GM23338 (cell line): ENCODE measurements around the gene IL5RA. TPM values are rescaled to one million over a fixed set of nuclear protein-coding genes. Genes with fewer than 3 reads are reported as not detected.

ENCODE experiments used
- ATAC-seq: fragments of 200-7000 bp; cut with Tn5 transposase; 3 replicates; pipeline ENCODE4 v1.9.1; 2020
- DNase-seq: peaks from one replicate; pipeline ENCODE4 v3.0.0-alpha.2; 2015; ENCODE audit warnings: low spot score
- H2AFZ ChIP-seq: fragments of 200-600 bp; sonication (generic); 2 replicates; pipeline ENCODE4 v1.8.0; 2016; ENCODE audit warnings: antibody characterized with exemption, mild to moderate bottlenecking, moderate library complexity
- H3F3A ChIP-seq: fragments of 200-600 bp; sonication (generic); replicated peaks from 2 replicates; pipeline ENCODE4 v1.8.0; 2017; ENCODE audit warnings: antibody characterized with exemption, mixed run types, low read depth
- H3K27ac ChIP-seq: fragments of 200-600 bp; sonication (generic); 2 replicates; pipeline ENCODE4 v1.6.1; 2016; ENCODE audit warnings: low read depth
- H3K27me3 ChIP-seq: fragments of 200-600 bp; sonication (generic); 2 replicates; pipeline ENCODE4 v1.8.0; 2016; ENCODE audit warnings: mild to moderate bottlenecking, mixed run types, moderate library complexity; ENCODE audit not compliant: insufficient read depth
- H3K36me3 ChIP-seq: fragments of 200-600 bp; sonication (generic); 2 replicates; pipeline ENCODE4 v1.8.0; 2016; ENCODE audit warnings: mild to moderate bottlenecking; ENCODE audit not compliant: insufficient read depth
- H3K4me1 ChIP-seq: fragments of 200-600 bp; sonication (generic); 2 replicates; pipeline ENCODE4 v1.8.0; 2016; ENCODE audit warnings: mild to moderate bottlenecking, moderate library complexity; ENCODE audit not compliant: insufficient read depth
- H3K4me2 ChIP-seq: fragments of 200-600 bp; sonication (generic); 2 replicates; pipeline ENCODE4 v1.7.1; 2017; ENCODE audit warnings: mixed run types
- H3K4me3 ChIP-seq: fragments of 200-600 bp; sonication (generic); 2 replicates; pipeline ENCODE4 v1.6.1; 2016; ENCODE audit warnings: mixed run types
- H3K79me2 ChIP-seq: fragments of 200-600 bp; sonication (generic); replicated peaks from 2 replicates; pipeline ENCODE4 v1.8.0; 2017; ENCODE audit warnings: mild to moderate bottlenecking; ENCODE audit not compliant: insufficient read depth
- H3K9me2 ChIP-seq: fragments of 200-600 bp; sonication (generic); 2 replicates; pipeline ENCODE4 v1.8.0; 2017; ENCODE audit not compliant: insufficient read depth
- H4K20me1 ChIP-seq: fragments of 200-600 bp; sonication (generic); replicated peaks from 2 replicates; pipeline ENCODE4 v1.8.0; 2017; ENCODE audit warnings: mild to moderate bottlenecking; ENCODE audit not compliant: insufficient read depth
- H3K27ac Mint-ChIP-seq: 2 replicates; pipeline ENCODE4 v1.8.0; 2020; ENCODE audit warnings: inconsistent platforms, mild to moderate bottlenecking, moderate library complexity, mixed read lengths
- H3K27me3 Mint-ChIP-seq: 3 replicates; pipeline ENCODE4 v1.8.0; 2022; ENCODE audit warnings: low read depth, mild to moderate bottlenecking, moderate library complexity, mixed read lengths, inconsistent platforms; ENCODE audit not compliant: insufficient read depth, poor library complexity
- H3K36me3 Mint-ChIP-seq: 3 replicates; pipeline ENCODE4 v1.8.0; 2021; ENCODE audit warnings: low read depth, mild to moderate bottlenecking, inconsistent platforms, moderate library complexity, mixed read lengths
- H3K4me1 Mint-ChIP-seq: 3 replicates; pipeline ENCODE4 v1.8.0; 2020; ENCODE audit warnings: mild to moderate bottlenecking, inconsistent platforms, mixed read lengths
- H3K4me3 Mint-ChIP-seq: 3 replicates; pipeline ENCODE4 v1.8.0; 2021; ENCODE audit warnings: moderate library complexity, mild to moderate bottlenecking, inconsistent platforms, mixed read lengths
- H3K9me3 Mint-ChIP-seq: 3 replicates; pipeline ENCODE4 v1.8.0; 2020; ENCODE audit warnings: moderate library complexity, mild to moderate bottlenecking, inconsistent platforms, mixed read lengths
- CREB1 ChIP-seq: fragments of 250-450 bp; sonication (Bioruptor Pico); IDR thresholded peaks from 2 replicates; pipeline ENCODE4 v1.5.0; 2020; ENCODE audit warnings: low read depth, mild to moderate bottlenecking, moderate library complexity
- ETS1 ChIP-seq: IDR thresholded peaks from 2 replicates; pipeline ENCODE4 v1.6.1; 2016; ENCODE audit warnings: antibody characterized with exemption
- EZH2 ChIP-seq: fragments of 200-600 bp; sonication (generic); IDR thresholded peaks from one replicate; pipeline ENCODE4 v1.8.0; 2017; ENCODE audit warnings: antibody characterized with exemption, mild to moderate bottlenecking, low read depth; ENCODE audit not compliant: unreplicated experiment
- EZH2phosphoT487 ChIP-seq: fragments of 200-600 bp; sonication (generic); IDR thresholded peaks from one replicate; pipeline ENCODE4 v1.8.1; 2018; ENCODE audit warnings: antibody characterized with exemption; ENCODE audit not compliant: unreplicated experiment
- JUNB ChIP-seq: IDR thresholded peaks from one replicate; pipeline ENCODE4 v1.6.1; 2016; ENCODE audit warnings: antibody characterized with exemption; ENCODE audit not compliant: unreplicated experiment
- NANOG ChIP-seq: IDR thresholded peaks from 2 replicates; pipeline ENCODE4 v1.6.1; 2016; ENCODE audit warnings: antibody characterized with exemption, borderline replicate concordance
- POLR2AphosphoS5 ChIP-seq: IDR thresholded peaks from 2 replicates; pipeline ENCODE4 v1.6.1; 2016; ENCODE audit warnings: antibody characterized with exemption, low read depth
- STAT1 ChIP-seq: IDR thresholded peaks from one replicate; pipeline ENCODE4 v1.6.1; 2016; ENCODE audit warnings: antibody characterized with exemption; ENCODE audit not compliant: unreplicated experiment
- ZNF114 ChIP-seq: fragments of 250-450 bp; sonication (Bioruptor Pico); IDR thresholded peaks from 2 replicates; pipeline ENCODE4 v1.5.0; 2020; ENCODE audit warnings: mild to moderate bottlenecking, moderate library complexity
- ZNF331 ChIP-seq: fragments of 250-450 bp; sonication (Bioruptor Pico); IDR thresholded peaks from 2 replicates; pipeline ENCODE4 v1.5.0; 2020; ENCODE audit warnings: low read depth, mild to moderate bottlenecking, moderate library complexity
- ZNF462 ChIP-seq: fragments of 250-450 bp; sonication (Bioruptor Pico); IDR thresholded peaks from 2 replicates; pipeline ENCODE4 v1.5.0; 2020; ENCODE audit warnings: mild to moderate bottlenecking, moderate library complexity
- polyA plus RNA-seq: library from polyadenylated mRNA; unstranded; fragments of >200 nt; fragmentation: Nextera tagmentation; extraction: Ambion mirVana; gene quantifications from 2 replicates; pipeline ENCODE4 v1.2.1, GENCODE V29; 2016
- total RNA-seq: library from RNA; depleted of rRNA; stranded (reverse); fragments of >200 nt; shearing (Covaris generic); gene quantifications from 2 replicates; pipeline ENCODE4 v1.2.3, GENCODE V29; 2014
- TF ChIP-seq, protein P1 (sequence below), 2 experiments: fragments of 200-600 bp in 1 of 2; sonication (generic) in 1 of 2; conservative IDR thresholded peaks; 2 replicates each; pipeline versions ENCODE4 v1.5.1 to v1.6.1; 2016 to 2017; ENCODE audit warnings: antibody characterized with exemption in 2 of 2, low read depth in 2 of 2, mild to moderate bottlenecking in 2 of 2, moderate library complexity in 1 of 2

Gene IL5RA
- total and polyA plus RNA-seq, 2 experiments from 2014 or later: 0.31 TPM; not detected in 1

DNA sequence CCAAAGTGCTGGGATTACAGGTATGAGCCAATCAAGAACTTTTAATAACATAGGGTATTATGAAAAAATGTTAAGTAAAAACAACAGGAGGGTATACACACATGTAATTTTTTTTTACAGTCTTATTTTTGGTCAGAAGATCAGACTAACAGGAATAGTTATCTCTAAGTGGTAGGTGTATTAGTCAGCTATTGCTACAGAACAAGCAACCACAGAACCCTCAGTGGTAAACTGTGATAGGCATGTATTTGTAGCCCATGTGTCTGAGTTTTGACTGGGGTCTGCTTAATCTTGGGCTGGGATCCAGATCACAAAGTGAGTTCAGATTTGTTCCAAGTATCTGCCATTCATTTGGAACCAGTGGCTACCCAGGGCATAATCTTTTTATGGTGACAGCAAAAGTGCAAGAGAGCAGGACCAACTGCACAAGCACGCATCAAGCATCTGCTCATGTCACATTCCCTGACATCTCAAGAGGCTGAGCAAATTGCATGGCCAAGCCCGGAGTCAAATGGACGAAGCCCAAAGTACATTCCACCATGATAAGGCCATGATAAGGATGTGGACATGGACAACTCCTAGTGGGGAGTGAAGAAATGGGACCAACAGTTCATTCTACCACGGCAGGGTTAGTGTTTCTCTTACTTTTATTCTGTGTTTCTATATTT, 3.0 kb upstream of the IL5RA start:
- Histone ChIP-seq H2AFZ (0 out of 2 replicates have a peak overlapping the region, but pooled peaks have one; percentile 43), H3K27ac (no peak overlapping the region), H3K4me2 (no peak overlapping the region), H3K4me3 (no peak overlapping the region), H3K4me1 (peaks cover 16% of the 10 kb centered on the region), H3K9me2 (no peaks in the 10 kb centered on the region), H3F3A (no peaks in the 10 kb centered on the region), H3K27me3 (no peaks in the 10 kb centered on the region), H3K79me2 (no peaks in the 10 kb centered on the region), H3K36me3 (no peaks in the 10 kb centered on the region), H4K20me1 (no peaks in the 10 kb centered on the region)
- Mint-ChIP-seq H3K4me1 (no peaks in the 10 kb centered on the region), H3K27ac (no peak overlapping the region), H3K9me3 (peaks cover 95% of the 10 kb centered on the region), H3K4me3 (no peak overlapping the region), H3K27me3 (peaks cover 4% of the 10 kb centered on the region), H3K36me3 (peaks cover 19% of the 10 kb centered on the region)
- DNase-seq (no peak), ATAC-seq (no peak)
- TF ChIP-seq ZNF114 (CRISPR knock-in tag) (no peak), EZH2phosphoT487 (no peak), POLR2AphosphoS5 (no peak), NANOG (no peak), ZNF331 (no peak), EZH2 (no peak), JUNB (no peak)
- TF ChIP-seq, protein P1, sequence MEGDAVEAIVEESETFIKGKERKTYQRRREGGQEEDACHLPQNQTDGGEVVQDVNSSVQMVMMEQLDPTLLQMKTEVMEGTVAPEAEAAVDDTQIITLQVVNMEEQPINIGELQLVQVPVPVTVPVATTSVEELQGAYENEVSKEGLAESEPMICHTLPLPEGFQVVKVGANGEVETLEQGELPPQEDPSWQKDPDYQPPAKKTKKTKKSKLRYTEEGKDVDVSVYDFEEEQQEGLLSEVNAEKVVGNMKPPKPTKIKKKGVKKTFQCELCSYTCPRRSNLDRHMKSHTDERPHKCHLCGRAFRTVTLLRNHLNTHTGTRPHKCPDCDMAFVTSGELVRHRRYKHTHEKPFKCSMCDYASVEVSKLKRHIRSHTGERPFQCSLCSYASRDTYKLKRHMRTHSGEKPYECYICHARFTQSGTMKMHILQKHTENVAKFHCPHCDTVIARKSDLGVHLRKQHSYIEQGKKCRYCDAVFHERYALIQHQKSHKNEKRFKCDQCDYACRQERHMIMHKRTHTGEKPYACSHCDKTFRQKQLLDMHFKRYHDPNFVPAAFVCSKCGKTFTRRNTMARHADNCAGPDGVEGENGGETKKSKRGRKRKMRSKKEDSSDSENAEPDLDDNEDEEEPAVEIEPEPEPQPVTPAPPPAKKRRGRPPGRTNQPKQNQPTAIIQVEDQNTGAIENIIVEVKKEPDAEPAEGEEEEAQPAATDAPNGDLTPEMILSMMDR (conservative IDR thresholded peaks at IDR 0.05; ENCODE audit: low read depth in 2 of 2): no peak

GRCh38 chr3:3110749-3111361, 681 bp upstream of the IL5RA start:
- Mint-ChIP-seq H3K4me3 (no peak overlapping the region), H3K27ac (no peak overlapping the region), H3K9me3 (peaks cover 91% of the 10 kb centered on the region), H3K4me1 (no peaks in the 10 kb centered on the region), H3K36me3 (peaks cover 19% of the 10 kb centered on the region), H3K27me3 (peaks cover 4% of the 10 kb centered on the region)
- no peak for ATAC-seq
- Histone ChIP-seq H4K20me1 (no peaks in the 10 kb centered on the region), H3K4me1 (peaks cover 16% of the 10 kb centered on the region), H3F3A (no peaks in the 10 kb centered on the region), H3K79me2 (no peaks in the 10 kb centered on the region), H3K36me3 (no peaks in the 10 kb centered on the region), H3K9me2 (no peaks in the 10 kb centered on the region), H3K4me2 (peak overlapping the region; percentile 7), H3K4me3 (no peak overlapping the region), H3K27me3 (no peaks in the 10 kb centered on the region), H2AFZ (peak overlapping the region; percentile 72; the same call in 1 of the 2 replicates), H3K27ac (peak overlapping the region; percentile 65; the same call in 1 of the 2 replicates)
- peak; percentile 39 for DNase-seq
- no peak for TF ChIP-seq ZNF114 (CRISPR knock-in tag)
- no peak for TF ChIP-seq EZH2
- TF ChIP-seq CREB1: no peak
- no peak for TF ChIP-seq ETS1
- no peak for TF ChIP-seq NANOG
- TF ChIP-seq STAT1: no peak
- no peak for TF ChIP-seq POLR2AphosphoS5
- no peak for TF ChIP-seq ZNF462 (CRISPR knock-in tag)
- TF ChIP-seq ZNF331: no peak
- no peak for TF ChIP-seq JUNB
